Measurements from ENCODE around the gene WWC1.
"Not testable (repeated sequence)": the region's sequence is repeated elsewhere in the genome, so short reads cannot be mapped to it uniquely, and the experiment has no call there.

WWC1 gene

GRCh38 chr5:168324859-168325630 is 33.6 kb downstream of the WWC1 start:
- H3K27ac Mint-ChIP-seq, result no peak overlapping the region
- CTCF ChIA-PET, result no interaction called here
- H3K9me3 Mint-ChIP-seq, result no peaks in the 10 kb centered on the region

DNA sequence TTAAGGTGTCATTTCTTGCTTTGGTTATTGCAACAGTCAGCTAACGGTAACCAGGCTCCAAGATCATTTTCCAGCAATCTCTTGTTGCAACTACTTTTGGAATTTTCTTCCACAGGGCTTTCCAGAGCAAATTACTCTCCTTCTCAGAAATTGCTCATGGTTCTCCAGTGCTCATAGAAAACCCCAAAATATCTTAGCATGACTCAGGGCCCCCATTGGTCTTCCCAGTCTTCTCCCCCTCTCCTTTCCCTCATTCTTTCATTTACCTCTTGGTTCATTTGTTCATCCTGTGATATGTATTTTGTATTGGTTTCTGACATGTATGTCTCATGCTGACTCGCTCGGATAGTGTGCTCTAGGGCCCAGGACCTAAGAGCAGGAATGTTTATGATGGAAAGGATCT is 35.6 kb downstream of the WWC1 start:
- no peak for DNase-seq
- CTCF ChIA-PET, result no interaction called here
- no peaks in the 10 kb centered on the region for H3K36me3 Mint-ChIP-seq
- H3K27me3 Mint-ChIP-seq, result peaks cover 20% of the 10 kb centered on the region
- no peak overlapping the region for H3K4me3 Mint-ChIP-seq
- no peak overlapping the region for H3K27ac Mint-ChIP-seq
- no peaks in the 10 kb centered on the region for H3K4me1 Mint-ChIP-seq
- H3K9me3 Mint-ChIP-seq, result no peaks in the 10 kb centered on the region

More at GRCh38 chr5:168324859-168325630, 33.6 kb downstream of the WWC1 start:
- H3K36me3 Mint-ChIP-seq, result no peaks in the 10 kb centered on the region
- no peak for DNase-seq
- H3K4me3 Mint-ChIP-seq, result no peak overlapping the region
- no peaks in the 10 kb centered on the region for H3K4me1 Mint-ChIP-seq
- H3K27me3 Mint-ChIP-seq, result peaks cover 20% of the 10 kb centered on the region

- peaks cover 20% of the 10 kb centered on the region for H3K27me3 Mint-ChIP-seq
- no peak for DNase-seq
- H3K36me3 Mint-ChIP-seq, result no peaks in the 10 kb centered on the region
- no peaks in the 10 kb centered on the region for H3K9me3 Mint-ChIP-seq
- no peak overlapping the region for H3K27ac Mint-ChIP-seq
- CTCF ChIA-PET, result no interaction called here
- no peak overlapping the region for H3K4me3 Mint-ChIP-seq
- no peaks in the 10 kb centered on the region for H3K4me1 Mint-ChIP-seq
Observed at GRCh38 chr5:168327451-168327850, 36.0 kb downstream of the WWC1 start.

DNA sequence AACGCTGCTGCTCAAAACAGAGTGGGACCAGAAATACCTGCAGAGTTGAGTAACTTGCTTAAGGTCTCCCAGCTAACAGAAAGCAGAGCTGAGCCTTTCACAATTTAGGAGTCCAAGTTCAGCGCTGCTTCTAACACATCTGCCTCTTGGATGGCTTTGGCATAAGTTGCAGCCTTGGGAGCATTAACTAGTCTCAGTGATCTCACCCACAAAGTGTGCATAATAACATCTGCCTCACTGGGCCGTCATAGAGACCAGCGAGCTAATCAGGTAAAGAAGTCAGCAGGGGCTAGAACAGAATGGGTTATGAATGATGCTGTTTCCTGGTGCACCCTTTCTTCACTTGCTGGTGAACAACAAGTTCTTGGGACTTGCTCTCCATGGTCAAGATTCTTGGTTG is 36.5 kb downstream of the WWC1 start:
- H3K36me3 Mint-ChIP-seq, result no peaks in the 10 kb centered on the region
- no peak for DNase-seq
- H3K4me3 Mint-ChIP-seq, result no peak overlapping the region
- H3K27ac Mint-ChIP-seq, result no peak overlapping the region
- H3K9me3 Mint-ChIP-seq, result no peaks in the 10 kb centered on the region
- CTCF ChIA-PET, result no interaction called here
- no peaks in the 10 kb centered on the region for H3K4me1 Mint-ChIP-seq
- peaks cover 20% of the 10 kb centered on the region for H3K27me3 Mint-ChIP-seq

- CTCF ChIA-PET, result no interaction called here
- Mint-ChIP-seq H3K27me3 (peaks cover 20% of the 10 kb centered on the region), H3K4me3 (no peak overlapping the region), H3K36me3 (no peaks in the 10 kb centered on the region), H3K4me1 (no peaks in the 10 kb centered on the region), H3K9me3 (no peaks in the 10 kb centered on the region), H3K27ac (no peak overlapping the region)
- no peak for DNase-seq
Observed at GRCh38 chr5:168328814-168329213, 37.4 kb downstream of the WWC1 start.

DNA sequence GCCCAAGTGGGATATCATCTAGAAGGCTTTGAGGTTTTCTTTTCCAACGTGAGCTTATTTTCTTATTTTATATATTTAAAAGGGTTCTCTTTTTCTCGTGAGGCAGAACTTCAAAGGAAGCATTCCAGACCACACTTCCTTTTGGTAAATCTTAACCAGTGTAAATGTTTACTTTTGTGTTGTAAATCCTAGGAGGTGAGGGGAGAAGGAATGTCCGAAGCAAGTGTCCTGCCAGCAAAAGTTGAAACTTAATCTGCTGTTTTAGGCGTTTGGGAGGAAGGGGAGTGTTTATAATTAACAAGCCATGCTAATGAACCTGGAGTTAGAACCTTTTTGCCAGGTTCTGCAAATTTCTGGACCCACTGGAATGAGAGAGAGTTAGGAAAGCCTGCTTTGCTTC is 37.9 kb downstream of the WWC1 start:
- Mint-ChIP-seq H3K9me3 (no peaks in the 10 kb centered on the region), H3K36me3 (no peaks in the 10 kb centered on the region), H3K4me1 (no peaks in the 10 kb centered on the region), H3K27ac (no peak overlapping the region), H3K27me3 (peaks cover 20% of the 10 kb centered on the region), H3K4me3 (no peak overlapping the region)
- no peak for DNase-seq
- CTCF ChIA-PET, result no interaction called here

DNA sequence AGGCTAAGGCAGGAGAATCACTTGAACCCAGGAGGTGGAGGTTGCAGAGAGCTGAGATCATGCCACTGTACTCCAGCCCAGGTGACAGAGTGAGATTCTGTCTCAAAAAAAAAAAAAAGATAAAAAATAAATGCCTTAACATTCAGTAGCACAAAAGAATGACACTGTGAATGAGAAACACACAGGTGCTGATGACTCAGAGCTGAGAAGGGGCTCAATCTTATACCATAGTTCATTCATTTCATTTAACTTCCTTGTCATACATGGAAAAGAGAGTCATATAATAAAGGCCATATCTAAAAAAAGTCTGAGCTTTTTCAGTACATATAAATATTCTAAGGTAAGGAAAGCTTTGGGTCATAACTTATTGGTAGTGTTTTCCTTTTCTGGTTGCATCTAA is 40.6 kb downstream of the WWC1 start:
- no peaks in the 10 kb centered on the region for H3K9me3 Mint-ChIP-seq
- CTCF ChIA-PET, result no interaction called here
- H3K27me3 Mint-ChIP-seq, result peaks cover 20% of the 10 kb centered on the region

DNA sequence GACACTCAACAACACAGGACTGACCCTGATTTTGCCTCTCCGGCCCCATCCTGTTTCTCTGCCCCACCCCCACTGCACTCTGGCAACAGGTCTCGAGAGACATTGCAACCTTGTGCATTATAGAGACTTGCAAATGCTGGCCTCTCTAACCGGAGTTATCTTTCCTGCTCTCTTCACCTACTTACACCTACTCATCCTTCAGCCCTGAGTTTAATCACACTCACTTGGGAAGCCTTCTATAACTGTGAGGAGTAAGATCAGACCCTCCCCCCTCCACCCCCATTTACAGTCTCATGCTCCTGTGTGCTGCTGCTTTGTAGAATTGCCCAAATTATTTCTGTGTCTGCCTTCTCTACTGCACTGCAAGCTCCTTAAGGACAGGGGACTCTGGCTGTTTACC is 42.8 kb downstream of the WWC1 start:
- Mint-ChIP-seq H3K36me3 (no peaks in the 10 kb centered on the region), H3K9me3 (no peaks in the 10 kb centered on the region), H3K4me1 (no peaks in the 10 kb centered on the region), H3K4me3 (no peak overlapping the region), H3K27ac (no peak overlapping the region), H3K27me3 (peaks cover 5% of the 10 kb centered on the region)
- no peak for DNase-seq
- CTCF ChIA-PET, result no interaction called here

More for the DNA sequence above, 40.6 kb downstream of the WWC1 start:
- no peaks in the 10 kb centered on the region for H3K36me3 Mint-ChIP-seq
- H3K4me1 Mint-ChIP-seq, result no peaks in the 10 kb centered on the region
- no peak overlapping the region for H3K4me3 Mint-ChIP-seq
- no peak overlapping the region for H3K27ac Mint-ChIP-seq
- DNase-seq, result no peak

- Mint-ChIP-seq H3K36me3 (no peaks in the 10 kb centered on the region), H3K27ac (no peak overlapping the region), H3K4me3 (no peak overlapping the region), H3K4me1 (no peaks in the 10 kb centered on the region), H3K27me3 (peaks cover 3% of the 10 kb centered on the region), H3K9me3 (no peaks in the 10 kb centered on the region)
- CTCF ChIA-PET, result no interaction called here
- DNase-seq, result no peak
Observed at GRCh38 chr5:168334695-168335094, 43.2 kb downstream of the WWC1 start.

DNA sequence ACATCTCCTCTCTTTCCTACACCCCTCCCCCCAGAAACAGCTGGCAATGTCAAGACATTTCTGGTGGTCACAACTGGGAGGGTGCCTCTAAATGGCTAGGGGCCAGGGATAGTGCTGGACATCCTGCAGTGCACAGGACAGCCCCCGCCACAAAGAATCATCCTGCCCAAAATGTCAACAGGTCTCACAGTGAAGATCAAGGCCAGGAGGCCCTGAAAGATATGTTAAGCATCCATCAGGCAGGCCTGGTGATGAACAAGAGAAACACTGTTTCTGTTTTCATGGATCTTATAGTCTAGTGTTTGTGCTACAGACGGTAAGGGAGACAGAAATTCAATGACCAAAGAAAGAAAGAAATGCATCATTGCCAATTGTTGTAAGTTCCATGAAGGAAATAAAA is 45.9 kb downstream of the WWC1 start:
- no peaks in the 10 kb centered on the region for H3K4me1 Mint-ChIP-seq
- H3K9me3 Mint-ChIP-seq, result no peaks in the 10 kb centered on the region
- H3K4me3 Mint-ChIP-seq, result no peak overlapping the region
- no peaks in the 10 kb centered on the region for H3K36me3 Mint-ChIP-seq
- H3K27ac Mint-ChIP-seq, result no peak overlapping the region
- CTCF ChIA-PET, result interaction anchor here (1.5 kb wide), 1 partner anchor 14 kb away, joined by 3 read pairs; no protein-coding TSS in a partner anchor
- DNase-seq, result no peak
- H3K27me3 Mint-ChIP-seq, result peaks cover 9% of the 10 kb centered on the region

GRCh38 chr5:168339109-168339771 is 47.8 kb downstream of the WWC1 start:
- Mint-ChIP-seq H3K27me3 (peaks cover 9% of the 10 kb centered on the region), H3K27ac (no peak overlapping the region), H3K4me3 (no peak overlapping the region), H3K4me1 (no peaks in the 10 kb centered on the region), H3K36me3 (no peaks in the 10 kb centered on the region), H3K9me3 (no peaks in the 10 kb centered on the region)
- DNase-seq, result no peak
- CTCF ChIA-PET, result no interaction called here

GRCh38 chr5:168339772-168340140 is 48.3 kb downstream of the WWC1 start:
- H3K4me1 Mint-ChIP-seq, CTCF ChIA-PET, H3K36me3 Mint-ChIP-seq, H3K9me3 Mint-ChIP-seq, H3K27me3 Mint-ChIP-seq, H3K27ac Mint-ChIP-seq, DNase-seq, H3K4me3 Mint-ChIP-seq: not testable (repeated sequence)

GRCh38 chr5:168340487-168340886 is 49.0 kb downstream of the WWC1 start:
- Mint-ChIP-seq H3K27me3 (peaks cover 9% of the 10 kb centered on the region), H3K9me3 (no peaks in the 10 kb centered on the region), H3K4me1 (no peaks in the 10 kb centered on the region), H3K36me3 (no peaks in the 10 kb centered on the region), H3K4me3 (no peak overlapping the region), H3K27ac (no peak overlapping the region)
- CTCF ChIA-PET, result no interaction called here
- no peak for DNase-seq

- Mint-ChIP-seq H3K9me3 (no peaks in the 10 kb centered on the region), H3K4me1 (no peaks in the 10 kb centered on the region), H3K27ac (no peak overlapping the region), H3K4me3 (no peak overlapping the region), H3K27me3 (peaks cover 9% of the 10 kb centered on the region), H3K36me3 (no peaks in the 10 kb centered on the region)
- DNase-seq, result no peak
- CTCF ChIA-PET, result no interaction called here
Observed at GRCh38 chr5:168341178-168341577, 49.7 kb downstream of the WWC1 start.

- Mint-ChIP-seq H3K4me1 (no peaks in the 10 kb centered on the region), H3K36me3 (no peaks in the 10 kb centered on the region), H3K27me3 (peaks cover 9% of the 10 kb centered on the region), H3K9me3 (no peaks in the 10 kb centered on the region), H3K27ac (no peak overlapping the region), H3K4me3 (no peak overlapping the region)
- CTCF ChIA-PET, result no interaction called here
- no peak for DNase-seq
Observed at GRCh38 chr5:168342151-168342825, 50.8 kb downstream of the WWC1 start.
